Measurements from ENCODE around the gene RUNX2. TPM values are rescaled to one million over a fixed set of nuclear protein-coding genes. Genes with fewer than 3 reads are reported as not detected.

Gene RUNX2
- polyA plus RNA-seq, 3 donors, result 1.5 to 2.8 (median 2.7) TPM

- no peak for DNase-seq
These were observed 347.5 kb downstream of the RUNX2 start for GRCh38 chr6:45675634-45676033.

- no peak for DNase-seq
These were observed 348.2 kb downstream of the RUNX2 start for GRCh38 chr6:45676380-45676779.

- peak; percentile 87 for DNase-seq
These were observed 349.5 kb downstream of the RUNX2 start for GRCh38 chr6:45677381-45678284.

GRCh38 chr6:45678285-45678607 lies 350.1 kb downstream of the RUNX2 start:
- DNase-seq, result no peak

- DNase-seq, result no peak
These were observed 351.0 kb downstream of the RUNX2 start for GRCh38 chr6:45679163-45679562.

- no peak for DNase-seq
These were observed 351.5 kb downstream of the RUNX2 start for GRCh38 chr6:45679631-45680030.

- no peak for DNase-seq
These were observed 353.9 kb downstream of the RUNX2 start for GRCh38 chr6:45681860-45682511.

- DNase-seq, result no peak
These were observed 356.3 kb downstream of the RUNX2 start for GRCh38 chr6:45684476-45684875.

GRCh38 chr6:45685076-45685475 lies 356.9 kb downstream of the RUNX2 start:
- DNase-seq, result no peak

- DNase-seq, result no peak
These were observed 358.9 kb downstream of the RUNX2 start for GRCh38 chr6:45686841-45687569.

GRCh38 chr6:45687570-45687969 lies 359.4 kb downstream of the RUNX2 start:
- DNase-seq, result no peak

GRCh38 chr6:45688180-45688579 lies 360.1 kb downstream of the RUNX2 start:
- no peak for DNase-seq

- no peak for DNase-seq
These were observed 361.9 kb downstream of the RUNX2 start for GRCh38 chr6:45689926-45690615.

GRCh38 chr6:45690846-45691245 lies 362.7 kb downstream of the RUNX2 start:
- no peak for DNase-seq

- no peak for DNase-seq
These were observed 363.3 kb downstream of the RUNX2 start for GRCh38 chr6:45691426-45691825.

GRCh38 chr6:45692021-45692420 lies 363.9 kb downstream of the RUNX2 start:
- no peak for DNase-seq

- DNase-seq, result no peak
These were observed 368.6 kb downstream of the RUNX2 start for GRCh38 chr6:45696738-45697137.

GRCh38 chr6:45697605-45698004 lies 369.5 kb downstream of the RUNX2 start:
- DNase-seq, result no peak

- no peak for DNase-seq
These were observed 369.9 kb downstream of the RUNX2 start for GRCh38 chr6:45698046-45698445.

- DNase-seq, result no peak
These were observed 371.5 kb downstream of the RUNX2 start for GRCh38 chr6:45699663-45700062.

- DNase-seq, result no peak
These were observed 375.0 kb downstream of the RUNX2 start for GRCh38 chr6:45702849-45703739.

Measured in renal pelvis (tissue), 4 donors.